DOHH2 (cell line): ENCODE results near the gene LRRC32.

Experiments
- CTCF ChIP-seq: fragments of 200-600 bp; sonication (generic); IDR thresholded peaks from one replicate; pipeline ENCODE4 v1.5.1; 2014; ENCODE audit warnings: antibody characterized with exemption, mild to moderate bottlenecking, low read depth, low read length; ENCODE audit not compliant: poor library complexity, severe bottlenecking
- EZH2phosphoT487 ChIP-seq: fragments of 200-600 bp; sonication (generic); IDR thresholded peaks from 2 replicates; pipeline ENCODE4 v1.6.1; 2017; ENCODE audit warnings: borderline replicate concordance, mild to moderate bottlenecking, antibody characterized with exemption, low read length, moderate library complexity, mixed read lengths

- TF ChIP-seq CTCF: no peak
- no peak for TF ChIP-seq EZH2phosphoT487
Observed at GRCh38 chr11:76703707-76704106, 33.2 kb upstream of the LRRC32 start.
